Endothelial cell of umbilical vein (primary cell): Measurements from ENCODE around the gene CRABP1. TPM values are rescaled to one million over a fixed set of nuclear protein-coding genes. Genes with fewer than 3 reads are reported as not detected.

Experiments
- BruUV-seq: library from RNA; stranded (reverse); fragments of 400-500 nt; replicated peaks from 2 replicates; lab custom pipeline; 2021; lab: Mats Ljungman, UMichigan
- CTCF ChIA-PET: fragments of 300-600, 350-600 bp; sonication (Branson Sonifier 250); formaldehyde crosslinking; loops from one replicate; lab custom pipeline; 2021; ENCODE audit warnings: antibody characterized with exemption, inconsistent platforms; lab: Charles Lee
- POLR2A ChIA-PET: fragments of 300-600, 350-600 bp; sonication (Branson Sonifier 250); formaldehyde crosslinking; loops from one replicate; lab custom pipeline; 2021; ENCODE audit warnings: antibody characterized with exemption, inconsistent platforms; lab: Charles Lee
- DNase-seq: peaks from one replicate; pipeline ENCODE4 v3.0.0-alpha.2; 2011; ENCODE audit warnings: low read depth, low spot score
- FAIRE-seq: peaks from 2 replicates; lab custom pipeline; 2011; peaks lifted over from hg19 to GRCh38; lab: Jason Lieb, UNC
- H2AFZ ChIP-seq: 2 replicates; pipeline ENCODE4 v1.6.0; 2012; ENCODE audit warnings: low read depth, low read length, control low read depth, inconsistent platforms
- H3K27ac ChIP-seq: 2 replicates; pipeline ENCODE4 v1.5.1; 2011; ENCODE audit warnings: low read depth, mild to moderate bottlenecking, control low read depth, low read length, moderate library complexity; ENCODE audit not compliant: insufficient read depth
- H3K27me3 ChIP-seq, 2 experiments: 2 replicates each; pipeline versions ENCODE4 v1.6.0 to v1.6.1; 2011; ENCODE audit warnings: low read length in 2 of 2, mixed read lengths in 1 of 2; ENCODE audit not compliant: control insufficient read depth in 2 of 2, insufficient read depth in 2 of 2
- H3K36me3 ChIP-seq, 2 experiments: 2 replicates in 1 of 2; 3 replicates in 1 of 2; pipeline ENCODE4 v1.5.1; 2011; ENCODE audit warnings: low read length in 2 of 2, mild to moderate bottlenecking in 1 of 2, moderate library complexity in 1 of 2; ENCODE audit not compliant: control insufficient read depth in 2 of 2, insufficient read depth in 2 of 2; ENCODE audit errors: extremely low read depth in 1 of 2
- H3K4me1 ChIP-seq: 3 replicates; pipeline ENCODE4 v1.5.1; 2011; ENCODE audit warnings: mild to moderate bottlenecking, low read length; ENCODE audit not compliant: control insufficient read depth, insufficient read depth; ENCODE audit errors: extremely low read depth
- H3K4me2 ChIP-seq: 2 replicates; pipeline ENCODE4 v1.6.1; 2011; ENCODE audit warnings: low read length, control low read depth, mixed read lengths; ENCODE audit not compliant: insufficient read depth
- H3K4me3 ChIP-seq, 3 experiments: fragments of 200-600 bp in 1 of 3; sonication (generic), shearing (Covaris generic) in 1 of 3; replicated peaks in 1 of 3; 2 replicates each; pipeline ENCODE4 v1.5.1; 2011 to 2016; ENCODE audit warnings: control low read depth in 3 of 3, low read length in 3 of 3, mild to moderate bottlenecking in 2 of 3, inconsistent platforms in 1 of 3, low read depth in 1 of 3, moderate library complexity in 1 of 3; ENCODE audit not compliant: insufficient read depth in 1 of 3
- H3K79me2 ChIP-seq: 2 replicates; pipeline ENCODE4 v1.6.0; 2012; ENCODE audit warnings: low read length, inconsistent platforms; ENCODE audit not compliant: control insufficient read depth, insufficient read depth
- H3K9ac ChIP-seq: replicated peaks from 2 replicates; pipeline ENCODE3; 2011; ENCODE audit warnings: low read length, control low read depth; ENCODE audit not compliant: insufficient read depth; ENCODE audit errors: extremely low read depth
- H3K9me1 ChIP-seq: replicated peaks from 3 replicates; pipeline ENCODE4 v1.6.0; 2011; ENCODE audit warnings: mild to moderate bottlenecking, low read length; ENCODE audit not compliant: control insufficient read depth, insufficient read depth; ENCODE audit errors: extremely low read depth
- H3K9me3 ChIP-seq: replicated peaks from 2 replicates; pipeline ENCODE4 v1.5.1; 2012; ENCODE audit warnings: low read length, inconsistent platforms; ENCODE audit not compliant: control insufficient read depth, insufficient read depth
- H4K20me1 ChIP-seq: replicated peaks from 2 replicates; pipeline ENCODE3; 2011; ENCODE audit warnings: mild to moderate bottlenecking, low read length; ENCODE audit not compliant: control insufficient read depth, insufficient read depth; ENCODE audit errors: extremely low read depth
- FOS ChIP-seq: IDR thresholded peaks from 2 replicates; pipeline ENCODE4 v1.6.1; 2011; ENCODE audit warnings: mild to moderate bottlenecking, low read length, moderate library complexity, borderline replicate concordance; ENCODE audit not compliant: insufficient read depth
- GATA2 ChIP-seq: IDR thresholded peaks from 2 replicates; pipeline ENCODE4 v1.7.0; 2011; ENCODE audit warnings: low read depth, mild to moderate bottlenecking, moderate library complexity, mixed read lengths, low read length; ENCODE audit not compliant: insufficient read length, insufficient read depth
- JUN ChIP-seq: IDR thresholded peaks from 2 replicates; pipeline ENCODE4 v1.6.1; 2011; ENCODE audit warnings: borderline replicate concordance, low read depth; ENCODE audit not compliant: insufficient read length, insufficient read depth
- MAX ChIP-seq: IDR thresholded peaks from 2 replicates; pipeline ENCODE4 v1.6.1; 2011; ENCODE audit not compliant: insufficient read depth, insufficient read length
- MYC ChIP-seq: IDR thresholded peaks from one replicate; pipeline ENCODE4 v1.6.1; 2011; ENCODE audit warnings: mild to moderate bottlenecking, low read depth, low read length
- POLR2A ChIP-seq: IDR thresholded peaks from 2 replicates; pipeline ENCODE4 v1.6.1; 2012; ENCODE audit warnings: low read depth, mild to moderate bottlenecking, control low read depth, low read length
- POLR2AphosphoS5 ChIP-seq: IDR thresholded peaks from 2 replicates; pipeline ENCODE4 v1.6.1; 2012; ENCODE audit warnings: low read depth, mild to moderate bottlenecking, control low read depth, low read length, moderate library complexity; ENCODE audit not compliant: insufficient read depth
- dilution Hi-C: fragments of 300-500 bp; cut with MboI; formaldehyde crosslinking; loops from one replicate; pipeline ENCODE4 v1.15.0; 2019; ENCODE audit warnings: low sequenced_read_pairs; ENCODE audit not compliant: extremely low pct_ligation_motif_present
- intact Hi-C: fragments of 100-400 bp; cut with micrococcal nuclease; formaldehyde crosslinking; loops from one replicate; pipeline ENCODE4 v1.10.0; 2022
- polyA plus RNA-seq, 4 experiments: library from polyadenylated mRNA; depleted of rRNA in 3 of 4; stranded (reverse) in 3 of 4; unstranded in 1 of 4; fragments of >200 nt; gene quantifications; 2 replicates each; pipeline versions ENCODE4 v1.2.1 to v1.2.3, GENCODE V29; 2011 to 2012; ENCODE audit warnings: missing spikeins in 1 of 4
- total RNA-seq: library from RNA; stranded (reverse); gene quantifications from 2 replicates; pipeline ENCODE4 v1.2.3, GENCODE V29; 2021

The CRABP1 gene
- total and polyA plus RNA-seq, 2 donors (not counting 3 experiments of a cell fraction or from before 2014, with no cell fraction given): 0.11 TPM; not detected in 1

GRCh38 chr15:78362716-78363380, 22.7 kb downstream of the CRABP1 start:
- H3K79me2 ChIP-seq: no peaks in the 10 kb centered on the region
- H3K4me3 ChIP-seq: no peak overlapping the region
- CTCF ChIA-PET: interaction anchor here (0.9 kb wide), 1 partner anchor 16 kb away, joined by 3 read pairs; no protein-coding TSS in a partner anchor
- BruUV-seq: no TSS peak
- FAIRE-seq: no peak
- intact Hi-C loops: no loop called here
- no peak overlapping the region for H3K27ac ChIP-seq
- H2AFZ ChIP-seq: no peak overlapping the region
- no peak for DNase-seq
- no peak overlapping the region for H3K4me2 ChIP-seq
- no peaks in the 10 kb centered on the region for H4K20me1 ChIP-seq
- no peak overlapping the region for H3K9ac ChIP-seq
- TF ChIP-seq MYC: no peak
- TF ChIP-seq POLR2AphosphoS5: no peak
- TF ChIP-seq MAX: no peak
- TF ChIP-seq POLR2A: no peak
- TF ChIP-seq JUN: no peak
- no peak for TF ChIP-seq GATA2
- TF ChIP-seq FOS: no peak
- no peaks in the 10 kb centered on the region for H3K9me1 ChIP-seq
- no peaks in the 10 kb centered on the region for H3K4me1 ChIP-seq
- dilution Hi-C loops: no loop called here
- H3K36me3 ChIP-seq: no peaks in the 10 kb centered on the region
- no peaks in the 10 kb centered on the region for H3K9me3 ChIP-seq
- POLR2A ChIA-PET: no interaction called here
- H3K27me3 ChIP-seq: peaks cover 5 to 17% of the 10 kb centered on the region in 2 experiments

GRCh38 chr15:78363381-78363734, 23.2 kb downstream of the CRABP1 start:
- no peak overlapping the region for H3K4me3 ChIP-seq
- dilution Hi-C loops: no loop called here

More at GRCh38 chr15:78363381-78363734, 23.2 kb downstream of the CRABP1 start:
- Histone ChIP-seq H4K20me1 (no peaks in the 10 kb centered on the region), H3K36me3 (no peaks in the 10 kb centered on the region), H3K4me1 (no peaks in the 10 kb centered on the region), H3K27me3 (peaks cover 5 to 13% of the 10 kb centered on the region in 2 experiments), H2AFZ (no peak overlapping the region), H3K9me3 (no peaks in the 10 kb centered on the region), H3K9ac (no peak overlapping the region), H3K4me2 (no peak overlapping the region), H3K27ac (no peak overlapping the region), H3K9me1 (no peaks in the 10 kb centered on the region), H3K79me2 (no peaks in the 10 kb centered on the region)
- no peak for FAIRE-seq
- no peak for DNase-seq
- ChIA-PET CTCF (interaction anchor here (0.9 kb wide), 1 partner anchor 17 kb away, joined by 3 read pairs; no protein-coding TSS in a partner anchor), POLR2A (no interaction called here)
- no TSS peak for BruUV-seq
- no peak for TF ChIP-seq FOS
- TF ChIP-seq GATA2: no peak
- intact Hi-C loops: no loop called here
